Mucosa of stomach (tissue), 1 donor: ENCODE measurements around the gene TMEM62.

Experiments used
- H3K27me3 ChIP-seq: one replicate; pipeline ENCODE4 v1.7.0; 2013; ENCODE audit warnings: mild to moderate bottlenecking, low read length; ENCODE audit not compliant: control insufficient read depth, insufficient read depth
- H3K36me3 ChIP-seq: one replicate; pipeline ENCODE4 v1.7.0; 2013; ENCODE audit warnings: low read length; ENCODE audit not compliant: control insufficient read depth, insufficient read depth
- H3K4me1 ChIP-seq: one replicate; pipeline ENCODE4 v1.7.0; 2013; ENCODE audit warnings: mild to moderate bottlenecking, low read length; ENCODE audit not compliant: control insufficient read depth, insufficient read depth
- H3K4me3 ChIP-seq: one replicate; pipeline ENCODE4 v1.7.0; 2013; ENCODE audit warnings: low read length
- H3K9ac ChIP-seq: one replicate; pipeline ENCODE4 v1.7.0; 2013; ENCODE audit warnings: mild to moderate bottlenecking, low read length, moderate library complexity
- H3K9me3 ChIP-seq: one replicate; pipeline ENCODE4 v1.7.0; 2013; ENCODE audit warnings: mild to moderate bottlenecking, low read length, moderate library complexity; ENCODE audit not compliant: control insufficient read depth
- donor health status: Pancreatic carcinoma.

Gene TMEM62

DNA sequence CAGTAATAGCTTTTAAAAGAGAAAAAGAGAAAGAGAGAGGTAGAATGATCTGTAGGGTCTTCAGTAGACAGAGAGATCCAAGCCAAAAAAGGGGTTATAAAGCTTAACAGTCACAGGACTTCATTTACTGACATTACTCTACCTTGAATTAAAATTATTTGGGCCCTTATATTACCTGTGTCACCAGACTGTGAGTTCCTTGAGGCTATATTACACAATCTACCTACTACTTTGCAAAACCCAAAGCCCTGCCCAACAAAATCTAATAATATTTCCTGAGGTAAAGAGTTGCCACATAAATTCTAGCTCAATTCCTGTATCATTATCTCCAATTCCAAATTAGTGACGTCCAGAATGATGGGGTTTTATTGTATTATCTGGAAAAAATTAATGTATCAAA, 29.5 kb upstream of the TMEM62 start:
- Histone ChIP-seq H3K27me3 (no peaks in the 10 kb centered on the region), H3K4me1 (peaks cover 12% of the 10 kb centered on the region), H3K4me3 (no peak overlapping the region), H3K9me3 (no peaks in the 10 kb centered on the region), H3K9ac (no peak overlapping the region), H3K36me3 (peaks cover 9% of the 10 kb centered on the region)

DNA sequence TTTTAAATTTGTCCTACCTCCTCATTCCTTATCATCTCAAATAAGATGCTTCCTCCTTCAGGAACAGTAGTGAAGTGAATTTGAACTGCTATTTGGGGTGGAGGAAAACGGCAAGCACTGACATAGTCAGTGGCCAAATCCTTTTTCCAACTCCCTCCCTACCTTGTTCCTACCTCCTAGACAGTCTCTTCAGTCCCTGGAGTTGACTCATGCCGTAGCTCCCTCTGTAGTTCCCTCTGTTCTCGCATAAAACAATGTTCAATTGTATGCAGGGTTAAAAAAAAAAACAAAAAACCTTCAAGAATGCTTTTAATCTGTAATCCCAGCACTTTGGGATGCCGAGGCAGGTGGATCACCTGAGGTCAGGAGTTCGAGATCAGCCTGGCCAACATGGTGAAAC, 29.0 kb upstream of the TMEM62 start:
- Histone ChIP-seq H3K36me3 (peaks cover 9% of the 10 kb centered on the region), H3K9ac (no peak overlapping the region), H3K27me3 (no peaks in the 10 kb centered on the region), H3K4me1 (peaks cover 12% of the 10 kb centered on the region), H3K4me3 (no peak overlapping the region), H3K9me3 (no peaks in the 10 kb centered on the region)

DNA sequence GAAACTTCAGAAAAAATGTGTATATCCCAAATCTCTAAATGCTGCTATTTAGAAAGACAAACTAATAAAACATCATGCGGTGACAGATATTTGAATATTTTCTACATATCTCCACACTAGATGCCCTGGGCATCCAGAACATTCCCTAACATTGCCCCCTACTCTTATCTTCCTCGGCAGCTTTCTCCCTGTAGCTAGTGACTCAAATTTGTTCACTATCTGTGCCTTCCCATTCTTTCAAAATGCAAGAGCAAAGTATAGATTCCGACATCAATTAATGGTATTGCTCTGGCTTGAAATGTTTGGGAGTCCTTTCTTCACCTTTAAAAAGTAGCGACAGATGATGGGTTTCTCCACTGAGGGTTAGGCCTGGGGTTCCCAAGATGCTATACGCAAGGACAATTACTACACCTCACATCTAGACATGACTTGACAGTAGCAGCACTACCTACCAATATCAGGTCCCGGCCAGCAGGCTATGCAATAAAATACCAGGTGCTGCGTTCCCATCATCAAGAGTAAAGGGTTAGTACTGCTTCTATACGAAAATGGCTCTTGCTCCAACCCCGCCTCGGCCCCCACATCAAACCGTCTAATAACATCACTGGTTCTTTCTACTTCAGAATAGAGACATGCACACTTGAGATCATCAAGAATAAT, 28.2 kb upstream of the TMEM62 start:
- Histone ChIP-seq H3K4me3 (peak overlapping the region; percentile 96), H3K27me3 (no peaks in the 10 kb centered on the region), H3K9ac (peak overlapping the region; percentile 68), H3K4me1 (peaks cover 12% of the 10 kb centered on the region), H3K36me3 (peaks cover 5% of the 10 kb centered on the region), H3K9me3 (no peaks in the 10 kb centered on the region)

DNA sequence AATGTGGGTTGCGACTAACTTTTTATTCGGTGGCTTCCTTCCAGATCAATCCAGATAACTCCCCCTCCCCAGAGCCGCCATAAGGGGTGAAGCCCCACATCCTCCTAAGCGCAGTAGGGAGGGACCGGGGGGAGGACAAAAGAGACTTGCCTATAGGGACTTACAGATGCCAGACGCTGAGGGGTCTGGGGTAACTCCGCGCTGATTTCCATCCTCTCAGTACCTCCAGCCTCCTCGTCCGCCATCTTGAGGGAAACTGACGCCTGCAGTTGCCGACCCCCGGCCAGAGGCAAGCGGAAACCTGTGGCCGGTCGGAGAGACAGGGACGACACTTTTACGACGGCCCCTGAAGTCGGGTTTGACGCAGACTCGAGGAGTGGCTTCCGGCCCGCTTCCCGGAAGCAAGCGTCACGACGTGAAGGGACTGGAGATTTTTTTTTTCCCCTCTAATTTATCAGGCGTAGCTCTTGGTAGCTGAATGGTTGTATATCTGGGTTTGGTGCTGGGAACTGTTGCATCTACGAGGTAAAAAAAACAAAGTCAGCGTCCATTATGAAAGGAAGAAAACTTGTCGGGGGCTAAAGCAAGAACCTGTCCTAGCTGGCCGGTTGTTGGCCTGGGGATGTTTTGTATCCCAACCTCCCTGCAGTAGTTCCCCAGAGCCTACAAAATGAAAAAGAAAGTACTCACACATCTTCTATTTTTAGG, 27.5 kb upstream of the TMEM62 start, which contains the start of gene UBR1:
Gene UBR1 (minus strand): TSS at position 261 of the 708 bp plus-strand sequence. CDS start 16 bp downstream, at position 245.
- Histone ChIP-seq H3K9me3 (no peaks in the 10 kb centered on the region), H3K4me1 (peaks cover 12% of the 10 kb centered on the region), H3K27me3 (no peaks in the 10 kb centered on the region), H3K9ac (peak within 1 kb of the TSS; percentile 68), H3K4me3 (peak within 1 kb of the TSS; percentile 96), H3K36me3 (no peaks in the 10 kb centered on the region)

DNA sequence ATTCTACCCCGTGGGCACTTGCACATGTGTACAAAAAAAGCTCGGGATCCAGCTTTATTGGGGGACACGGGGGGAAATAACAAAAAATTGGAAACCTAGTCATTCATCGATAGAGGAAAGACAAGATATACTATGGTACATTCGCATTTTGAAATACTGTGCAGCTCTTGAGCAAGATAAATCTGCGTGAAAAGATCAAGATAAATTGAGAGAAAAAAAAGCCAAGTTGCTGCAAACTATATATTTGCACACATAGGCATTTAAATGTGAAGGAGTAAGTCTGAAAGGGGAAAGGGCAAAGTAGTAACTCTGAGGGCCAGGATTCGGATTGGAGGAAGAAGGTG, 26.9 kb upstream of the TMEM62 start:
- Histone ChIP-seq H3K9ac (peak overlapping the region; percentile 68), H3K4me1 (peaks cover 12% of the 10 kb centered on the region), H3K27me3 (no peaks in the 10 kb centered on the region), H3K9me3 (no peaks in the 10 kb centered on the region), H3K4me3 (peak overlapping the region; percentile 96), H3K36me3 (no peaks in the 10 kb centered on the region)

DNA sequence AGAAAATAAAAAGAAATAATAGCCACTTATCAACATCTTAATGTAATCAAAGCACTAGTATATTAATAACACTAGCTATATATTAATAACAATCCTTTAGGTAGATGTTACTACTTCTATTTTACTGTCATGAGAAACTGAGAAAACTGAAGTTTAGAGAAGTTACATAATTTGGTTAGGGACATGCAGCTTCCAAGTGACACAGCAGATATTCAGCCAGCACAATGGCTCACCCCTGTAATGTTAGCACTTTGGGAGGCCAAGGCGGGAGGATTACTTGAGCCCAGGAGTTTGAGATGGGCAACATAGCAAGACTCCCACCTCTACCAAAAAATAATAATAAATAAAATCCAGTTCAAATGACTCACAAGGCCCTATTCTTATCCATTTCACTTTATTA, 25.6 kb upstream of the TMEM62 start:
- Histone ChIP-seq H3K4me3 (no peak overlapping the region), H3K9ac (no peak overlapping the region), H3K36me3 (no peaks in the 10 kb centered on the region), H3K4me1 (peaks cover 12% of the 10 kb centered on the region), H3K9me3 (no peaks in the 10 kb centered on the region), H3K27me3 (no peaks in the 10 kb centered on the region)

DNA sequence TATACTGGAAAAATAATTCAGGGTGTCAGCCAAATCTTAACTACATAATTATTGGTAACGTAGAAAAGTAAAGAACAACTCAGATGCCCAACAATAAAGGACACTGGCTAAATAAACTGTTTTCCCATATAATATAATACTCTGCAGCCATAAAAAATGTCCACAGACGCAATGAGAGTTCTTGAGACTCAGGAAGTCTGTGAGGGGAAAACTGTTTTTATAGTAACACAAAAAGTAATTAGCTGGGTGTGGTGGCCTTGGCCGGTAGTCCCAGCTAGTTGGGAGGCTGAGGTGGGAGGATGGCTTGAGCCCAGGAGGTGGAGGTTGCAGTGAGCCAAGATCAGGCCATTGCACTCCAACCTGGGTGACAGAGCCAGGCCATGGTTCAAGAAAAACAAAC, 22.0 kb upstream of the TMEM62 start:
- H3K4me1 ChIP-seq: no peaks in the 10 kb centered on the region
- H3K9ac ChIP-seq: no peak overlapping the region
- H3K27me3 ChIP-seq: no peaks in the 10 kb centered on the region
- no peak overlapping the region for H3K4me3 ChIP-seq
- H3K36me3 ChIP-seq: no peaks in the 10 kb centered on the region
- H3K9me3 ChIP-seq: no peaks in the 10 kb centered on the region

DNA sequence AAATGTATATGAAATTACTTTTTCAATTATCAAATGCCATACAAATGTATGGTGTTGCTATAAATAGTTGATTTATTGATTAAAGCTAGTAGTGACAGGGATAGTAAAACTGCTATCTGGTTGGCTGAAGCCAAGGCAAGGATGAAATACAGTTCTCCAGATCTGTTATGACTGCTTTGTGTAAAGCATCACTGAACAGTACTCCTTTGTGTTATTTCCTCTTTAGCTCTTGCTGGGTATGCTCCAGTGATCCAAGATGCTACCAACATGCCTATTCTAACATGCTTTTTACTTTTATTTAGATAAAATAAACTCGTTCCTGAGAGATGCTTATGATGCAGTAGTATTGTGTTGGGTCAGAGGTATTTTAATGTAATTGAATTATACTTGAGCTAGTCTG, 15.1 kb upstream of the TMEM62 start:
- Histone ChIP-seq H3K4me3 (no peak overlapping the region), H3K9ac (no peak overlapping the region), H3K4me1 (peaks cover 6% of the 10 kb centered on the region), H3K9me3 (no peaks in the 10 kb centered on the region), H3K27me3 (no peaks in the 10 kb centered on the region), H3K36me3 (no peaks in the 10 kb centered on the region)

DNA sequence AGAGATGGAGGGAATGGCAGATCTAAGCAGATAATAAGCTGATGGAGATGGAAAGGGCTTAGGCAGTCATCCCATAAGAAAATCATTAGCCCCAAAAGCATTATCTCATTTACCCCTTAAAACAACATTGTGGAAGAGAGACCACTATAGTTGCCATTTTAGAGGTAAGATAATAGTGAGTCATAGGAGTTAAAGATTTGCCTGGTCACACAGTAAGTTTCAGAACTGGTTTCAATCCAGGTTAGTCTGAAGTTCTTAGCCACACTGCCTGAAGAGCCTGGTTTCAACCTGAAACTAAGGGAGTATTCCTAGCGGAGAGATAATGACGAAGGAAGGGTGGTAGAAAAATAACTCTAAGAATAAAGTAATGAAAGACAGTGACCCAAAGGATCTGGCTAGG, 14.6 kb upstream of the TMEM62 start:
- Histone ChIP-seq H3K27me3 (no peaks in the 10 kb centered on the region), H3K4me3 (no peak overlapping the region), H3K9me3 (no peaks in the 10 kb centered on the region), H3K36me3 (no peaks in the 10 kb centered on the region), H3K9ac (no peak overlapping the region), H3K4me1 (peaks cover 6% of the 10 kb centered on the region)

DNA sequence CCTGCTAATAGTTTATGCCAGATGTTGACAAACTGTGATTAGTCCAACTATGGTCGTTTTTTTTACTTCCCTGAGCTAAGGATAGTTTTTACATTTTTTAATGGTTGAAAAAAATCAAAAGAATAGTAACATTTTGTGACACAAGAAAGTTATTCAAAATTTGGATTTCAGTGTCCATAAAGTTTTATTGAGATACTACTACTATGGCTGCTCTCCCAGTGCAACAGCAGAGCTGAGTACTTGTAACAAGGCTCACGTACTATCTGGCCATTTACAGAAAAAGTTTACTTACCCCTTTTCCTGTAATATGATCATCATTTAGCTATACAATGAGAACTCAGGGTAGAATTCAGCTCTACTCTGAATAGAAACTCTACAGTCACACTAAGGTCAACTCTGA, 11.5 kb upstream of the TMEM62 start:
- Histone ChIP-seq H3K4me1 (peaks cover 6% of the 10 kb centered on the region), H3K4me3 (no peak overlapping the region), H3K27me3 (no peaks in the 10 kb centered on the region), H3K36me3 (no peaks in the 10 kb centered on the region), H3K9ac (no peak overlapping the region), H3K9me3 (no peaks in the 10 kb centered on the region)

DNA sequence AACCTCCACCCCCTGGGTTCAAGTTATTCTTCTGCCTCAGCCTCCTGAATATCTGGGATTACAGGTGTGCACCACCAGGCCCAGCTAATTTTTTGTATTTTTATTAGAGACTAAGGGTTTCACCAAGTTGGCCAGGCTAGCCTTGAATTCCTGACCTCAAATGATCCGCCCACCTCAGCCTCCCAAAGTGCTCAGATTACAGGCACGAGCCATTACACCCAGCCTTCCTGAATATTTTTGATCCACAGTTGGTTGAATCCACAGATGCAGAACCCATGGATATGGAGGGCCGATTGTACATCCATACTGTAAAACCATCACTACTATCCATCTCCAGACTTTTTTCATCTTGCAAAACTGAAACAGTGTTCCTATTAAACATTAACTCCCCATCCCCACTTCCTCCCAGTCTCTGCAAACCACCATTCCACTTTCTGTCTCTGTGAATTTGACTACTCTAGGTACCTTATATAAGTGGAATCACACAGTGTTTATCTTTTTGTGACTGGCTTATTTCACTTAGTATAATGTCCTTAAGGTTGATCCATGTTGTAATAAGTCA, 8.2 kb upstream of the TMEM62 start:
- H3K9ac ChIP-seq: no peak overlapping the region
- H3K4me1 ChIP-seq: peaks cover 14% of the 10 kb centered on the region
- H3K36me3 ChIP-seq: no peaks in the 10 kb centered on the region
- H3K27me3 ChIP-seq: no peaks in the 10 kb centered on the region
- H3K9me3 ChIP-seq: no peaks in the 10 kb centered on the region
- no peak overlapping the region for H3K4me3 ChIP-seq

DNA sequence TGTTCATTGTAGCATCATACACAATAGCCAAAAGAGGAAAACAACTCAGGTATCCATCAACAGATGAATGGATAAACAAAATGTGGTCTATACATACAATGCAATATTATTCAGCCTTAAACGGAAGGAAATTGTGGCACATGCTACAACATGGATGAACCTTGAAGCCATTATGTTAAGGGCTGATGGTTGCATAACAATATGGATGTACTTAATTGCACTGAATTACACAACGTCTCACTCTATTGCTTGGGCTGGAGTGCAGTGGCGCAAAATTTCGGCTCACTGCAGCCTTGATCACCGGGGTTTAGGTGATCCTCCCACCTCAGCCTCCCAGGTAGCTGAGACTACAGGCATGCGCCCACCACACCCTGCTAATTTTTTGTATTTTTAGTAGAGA, 7.0 kb upstream of the TMEM62 start:
- no peaks in the 10 kb centered on the region for H3K36me3 ChIP-seq
- H3K4me3 ChIP-seq: no peak overlapping the region
- H3K4me1 ChIP-seq: peaks cover 14% of the 10 kb centered on the region
- H3K9me3 ChIP-seq: no peaks in the 10 kb centered on the region
- H3K27me3 ChIP-seq: no peaks in the 10 kb centered on the region
- no peak overlapping the region for H3K9ac ChIP-seq
